ENCODE measurements around the gene AGAP5. TPM values are rescaled to one million over a fixed set of nuclear protein-coding genes. Genes with fewer than 3 reads are reported as not detected.

Gene AGAP5
- polyA plus RNA-seq, 1 of the 3 experiments (the other 2 are of a cell fraction) = 3.8 TPM

DNA sequence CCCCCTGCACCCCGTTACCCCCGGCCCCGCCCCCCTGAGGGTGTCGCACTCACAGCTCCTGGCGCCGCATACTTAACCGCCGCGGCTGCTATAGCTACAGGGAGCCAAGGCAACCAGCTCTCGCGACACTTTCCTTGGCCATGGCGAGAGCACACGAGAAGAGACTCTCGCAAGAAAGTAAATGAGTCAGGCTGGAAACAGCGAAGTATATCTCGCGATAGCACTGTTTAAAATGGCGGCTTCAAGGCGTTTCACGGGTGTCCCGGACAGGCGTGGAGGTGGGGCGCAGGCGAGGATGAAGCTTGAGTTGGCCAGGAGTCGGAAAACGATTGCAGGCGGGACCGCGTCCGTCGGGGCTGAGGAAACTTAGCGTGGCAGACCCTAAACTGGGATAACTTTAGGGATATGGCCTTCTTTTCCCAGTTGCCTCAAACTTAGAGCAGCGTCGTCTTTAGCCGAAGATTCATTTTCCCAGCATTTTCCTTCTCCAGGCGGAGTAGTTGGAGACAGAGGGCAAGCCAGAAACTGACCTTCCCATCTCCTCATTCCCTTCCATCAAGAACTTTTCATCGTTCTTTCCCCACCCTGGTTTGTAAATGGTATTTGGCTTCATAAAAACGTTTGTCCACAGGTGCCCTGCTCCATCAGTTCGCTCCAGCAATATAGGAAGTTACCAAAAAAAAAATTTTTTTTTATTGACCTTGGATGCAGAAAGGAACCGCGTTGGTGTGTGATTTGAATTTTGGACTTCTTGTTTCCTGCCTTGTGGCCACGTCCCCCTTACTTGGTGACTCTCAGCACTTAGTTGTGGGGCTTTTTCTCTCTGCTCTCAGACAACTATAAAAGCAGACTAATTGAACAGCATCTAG is 71.8 kb downstream of the AGAP5 start:
- 2% methylated on average over 38 of the region's 42 CpGs for WGBS (ENCODE audit: low lambda C conversion rate)
- Histone ChIP-seq H3K27me3 (ENCODE audit: insufficient read depth) (no peaks in the 10 kb centered on the region), H3K79me2 (ENCODE audit: insufficient read depth) (peaks cover 34% of the 10 kb centered on the region), H3K27ac (ENCODE audit: low read depth in 2 of 2, low read length in 1 of 2) (peak overlapping the region; percentile 85 to 90), H3K9me2 (no peaks in the 10 kb centered on the region), H2AFZ (ENCODE audit: low read depth) (peak overlapping the region; percentile 86), H3K36me3 (replicated peaks in 1 of 2; ENCODE audit: control insufficient read depth in 1 of 2, insufficient read depth in 2 of 2, low read length in 1 of 2) (no peaks in the 10 kb centered on the region), H3K4me3 (ENCODE audit: low read depth in 2 of 2, low read length in 1 of 2) (peak overlapping the region; percentile 72 to 93), H3F3A (replicated peaks; ENCODE audit: insufficient read depth) (peaks cover 13% of the 10 kb centered on the region), H4K20me1 (ENCODE audit: insufficient read depth) (no peaks in the 10 kb centered on the region), H3K4me1 (ENCODE audit: control insufficient read depth in 1 of 2, insufficient read depth in 2 of 2, low read depth in 1 of 2, low read length in 1 of 2) (peaks cover 0 to 4% of the 10 kb centered on the region in 2 experiments; a peak in 3 of 4 replicates), H3K4me2 (peak overlapping the region; percentile 79), H3K9me3 (no peaks in the 10 kb centered on the region), H3K9ac (peak overlapping the region; percentile 97)
- CTCF ChIA-PET = interaction anchor here (1.2 to 3.9 kb wide), 4 partner anchors 18 to 97 kb away, joined by 3 to 20 read pairs (median 13); no protein-coding TSS in a partner anchor
- POLR2A ChIA-PET = interaction anchor here (0.5 to 0.9 kb wide), 3 partner anchors 9 to 21 kb away, joined by 3 read pairs; no protein-coding TSS in a partner anchor
- peak; percentile 92 for DNase-seq
- TF ChIP-seq, protein P1, sequence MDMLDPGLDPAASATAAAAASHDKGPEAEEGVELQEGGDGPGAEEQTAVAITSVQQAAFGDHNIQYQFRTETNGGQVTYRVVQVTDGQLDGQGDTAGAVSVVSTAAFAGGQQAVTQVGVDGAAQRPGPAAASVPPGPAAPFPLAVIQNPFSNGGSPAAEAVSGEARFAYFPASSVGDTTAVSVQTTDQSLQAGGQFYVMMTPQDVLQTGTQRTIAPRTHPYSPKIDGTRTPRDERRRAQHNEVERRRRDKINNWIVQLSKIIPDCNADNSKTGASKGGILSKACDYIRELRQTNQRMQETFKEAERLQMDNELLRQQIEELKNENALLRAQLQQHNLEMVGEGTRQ (IDR thresholded peaks at IDR 0.05; ENCODE audit: borderline replicate concordance, low read depth, low read length) = no peak
- TF ChIP-seq EZH2phosphoT487 (IDR thresholded peaks at IDR 0.05; ENCODE audit: borderline replicate concordance, low read depth) (no peak), FOSL2 (IDR thresholded peaks at IDR 0.05; ENCODE audit: borderline replicate concordance, low read depth) (peak; percentile 45; the same call in 1 of the 2 replicates), SMC3 (IDR thresholded peaks at IDR 0.05; ENCODE audit: low read depth, low read length) (no peak), TCF12 (IDR thresholded peaks at IDR 0.05) (no peak; the same call in 1 of the 2 replicates), RXRA (IDR thresholded peaks at IDR 0.05; ENCODE audit: borderline replicate concordance, low read depth) (no peak), MXI1 (IDR thresholded peaks at IDR 0.05; ENCODE audit: low read depth, low read length) (peak; percentile 97), GABPA (IDR thresholded peaks at IDR 0.05; ENCODE audit: low read depth) (no peak), TEAD4 (IDR thresholded peaks at IDR 0.05; ENCODE audit: borderline replicate concordance, insufficient read depth) (no peak), FOXM1 (IDR thresholded peaks at IDR 0.05; ENCODE audit: low read depth) (no peak), RFX5 (IDR thresholded peaks at IDR 0.05; ENCODE audit: low read length) (no peak), MEF2A (IDR thresholded peaks at IDR 0.05; ENCODE audit: borderline replicate concordance, low read depth) (no peak), POLR2AphosphoS5 (IDR thresholded peaks at IDR 0.05; ENCODE audit: low read depth, low read length) (peak; percentile 97), SIN3A (IDR thresholded peaks at IDR 0.05; ENCODE audit: borderline replicate concordance, low read depth, low read length) (peak; percentile 89), GATA2 (CRISPR knock-in tag; IDR thresholded peaks at IDR 0.05) (no peak), CHD2 (IDR thresholded peaks at IDR 0.05; ENCODE audit: low read length, partially characterized antibody) (peak; percentile 99), TAF1 (IDR thresholded peaks at IDR 0.05; ENCODE audit: borderline replicate concordance, low read depth, low read length) (peak; percentile 91; the same call in 1 of the 2 replicates), RAD21 (IDR thresholded peaks at IDR 0.05; ENCODE audit: low read length) (no peak), ELF1 (IDR thresholded peaks at IDR 0.05) (no peak), YY1 (IDR thresholded peaks at IDR 0.05; ENCODE audit: low read depth) (peak; percentile 94), EP300 (IDR thresholded peaks at IDR 0.05; ENCODE audit: borderline replicate concordance in 1 of 2, low read depth in 1 of 2, low read length in 1 of 2) (no peak), NFIC (IDR thresholded peaks at IDR 0.05; ENCODE audit: borderline replicate concordance) (no peak), RCOR1 (IDR thresholded peaks at IDR 0.05; ENCODE audit: low read length) (no peak), FOXJ3 (CRISPR knock-in tag; IDR thresholded peaks at IDR 0.05) (no peak)
- TF ChIP-seq, protein P2, sequence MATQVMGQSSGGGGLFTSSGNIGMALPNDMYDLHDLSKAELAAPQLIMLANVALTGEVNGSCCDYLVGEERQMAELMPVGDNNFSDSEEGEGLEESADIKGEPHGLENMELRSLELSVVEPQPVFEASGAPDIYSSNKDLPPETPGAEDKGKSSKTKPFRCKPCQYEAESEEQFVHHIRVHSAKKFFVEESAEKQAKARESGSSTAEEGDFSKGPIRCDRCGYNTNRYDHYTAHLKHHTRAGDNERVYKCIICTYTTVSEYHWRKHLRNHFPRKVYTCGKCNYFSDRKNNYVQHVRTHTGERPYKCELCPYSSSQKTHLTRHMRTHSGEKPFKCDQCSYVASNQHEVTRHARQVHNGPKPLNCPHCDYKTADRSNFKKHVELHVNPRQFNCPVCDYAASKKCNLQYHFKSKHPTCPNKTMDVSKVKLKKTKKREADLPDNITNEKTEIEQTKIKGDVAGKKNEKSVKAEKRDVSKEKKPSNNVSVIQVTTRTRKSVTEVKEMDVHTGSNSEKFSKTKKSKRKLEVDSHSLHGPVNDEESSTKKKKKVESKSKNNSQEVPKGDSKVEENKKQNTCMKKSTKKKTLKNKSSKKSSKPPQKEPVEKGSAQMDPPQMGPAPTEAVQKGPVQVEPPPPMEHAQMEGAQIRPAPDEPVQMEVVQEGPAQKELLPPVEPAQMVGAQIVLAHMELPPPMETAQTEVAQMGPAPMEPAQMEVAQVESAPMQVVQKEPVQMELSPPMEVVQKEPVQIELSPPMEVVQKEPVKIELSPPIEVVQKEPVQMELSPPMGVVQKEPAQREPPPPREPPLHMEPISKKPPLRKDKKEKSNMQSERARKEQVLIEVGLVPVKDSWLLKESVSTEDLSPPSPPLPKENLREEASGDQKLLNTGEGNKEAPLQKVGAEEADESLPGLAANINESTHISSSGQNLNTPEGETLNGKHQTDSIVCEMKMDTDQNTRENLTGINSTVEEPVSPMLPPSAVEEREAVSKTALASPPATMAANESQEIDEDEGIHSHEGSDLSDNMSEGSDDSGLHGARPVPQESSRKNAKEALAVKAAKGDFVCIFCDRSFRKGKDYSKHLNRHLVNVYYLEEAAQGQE (IDR thresholded peaks at IDR 0.05; ENCODE audit: low read depth, low read length) = peak; percentile 25; the same call in 1 of the 2 replicates
- TF ChIP-seq, protein P3, sequence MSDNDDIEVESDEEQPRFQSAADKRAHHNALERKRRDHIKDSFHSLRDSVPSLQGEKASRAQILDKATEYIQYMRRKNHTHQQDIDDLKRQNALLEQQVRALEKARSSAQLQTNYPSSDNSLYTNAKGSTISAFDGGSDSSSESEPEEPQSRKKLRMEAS (IDR thresholded peaks at IDR 0.05; ENCODE audit: low read depth) = peak; percentile 86; the same call in 1 of the 2 replicates
- TF ChIP-seq, protein P4, sequence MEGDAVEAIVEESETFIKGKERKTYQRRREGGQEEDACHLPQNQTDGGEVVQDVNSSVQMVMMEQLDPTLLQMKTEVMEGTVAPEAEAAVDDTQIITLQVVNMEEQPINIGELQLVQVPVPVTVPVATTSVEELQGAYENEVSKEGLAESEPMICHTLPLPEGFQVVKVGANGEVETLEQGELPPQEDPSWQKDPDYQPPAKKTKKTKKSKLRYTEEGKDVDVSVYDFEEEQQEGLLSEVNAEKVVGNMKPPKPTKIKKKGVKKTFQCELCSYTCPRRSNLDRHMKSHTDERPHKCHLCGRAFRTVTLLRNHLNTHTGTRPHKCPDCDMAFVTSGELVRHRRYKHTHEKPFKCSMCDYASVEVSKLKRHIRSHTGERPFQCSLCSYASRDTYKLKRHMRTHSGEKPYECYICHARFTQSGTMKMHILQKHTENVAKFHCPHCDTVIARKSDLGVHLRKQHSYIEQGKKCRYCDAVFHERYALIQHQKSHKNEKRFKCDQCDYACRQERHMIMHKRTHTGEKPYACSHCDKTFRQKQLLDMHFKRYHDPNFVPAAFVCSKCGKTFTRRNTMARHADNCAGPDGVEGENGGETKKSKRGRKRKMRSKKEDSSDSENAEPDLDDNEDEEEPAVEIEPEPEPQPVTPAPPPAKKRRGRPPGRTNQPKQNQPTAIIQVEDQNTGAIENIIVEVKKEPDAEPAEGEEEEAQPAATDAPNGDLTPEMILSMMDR (IDR thresholded peaks at IDR 0.05) = no peak
